HG03139 (cell line): Measurements from ENCODE around the gene ITGB3.
"Not testable (repeated sequence)": the region's sequence is repeated elsewhere in the genome, so short reads cannot be mapped to it uniquely, and the experiment has no call there.

Experiments
- ATAC-seq: cut with Tn5 transposase; IDR thresholded peaks from one replicate; pipeline ENCODE4 v1.9.1; 2021; ENCODE audit not compliant: unreplicated experiment

ITGB3 gene

DNA sequence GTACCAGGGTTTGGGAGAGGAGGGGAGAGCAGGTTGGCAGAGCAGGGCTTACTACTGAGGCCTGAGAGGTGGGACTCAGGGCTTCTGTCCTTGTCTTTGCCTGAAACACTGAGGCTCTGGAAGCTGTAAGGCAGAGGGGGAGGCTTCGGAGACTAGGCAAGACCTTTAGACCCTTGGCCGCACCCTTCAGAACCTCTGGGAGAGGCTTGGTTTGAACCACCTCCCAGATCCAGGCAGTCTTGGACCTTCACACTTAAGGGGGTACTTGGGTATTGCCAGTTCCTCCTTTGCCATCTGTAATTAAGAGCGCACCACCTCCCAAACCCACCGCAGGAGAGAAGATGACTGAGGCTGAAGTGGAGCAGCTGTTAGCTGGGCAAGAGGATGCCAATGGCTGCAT, 31.6 kb upstream of the ITGB3 start:
- ATAC-seq = no peak

DNA sequence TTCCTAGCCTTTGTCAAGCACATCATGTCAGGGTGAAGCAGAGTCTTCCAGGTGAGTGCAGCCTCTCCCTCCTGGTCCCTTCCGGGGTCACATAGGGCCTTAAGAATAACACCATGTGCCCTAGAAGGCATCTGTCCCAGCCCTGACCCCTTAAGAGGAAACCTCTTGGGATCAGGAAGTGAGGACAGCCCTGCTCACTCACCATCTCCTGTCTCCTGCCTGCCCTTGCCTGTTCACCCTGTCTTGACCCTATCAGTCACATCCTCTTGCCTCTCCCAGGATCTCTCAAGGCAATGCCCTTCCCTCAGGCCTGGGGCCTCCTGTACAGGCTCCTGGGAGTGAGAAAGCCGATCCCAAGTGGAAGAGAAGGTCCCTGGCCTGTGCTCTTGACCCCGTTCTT, 30.6 kb upstream of the ITGB3 start:
- ATAC-seq = no peak

DNA sequence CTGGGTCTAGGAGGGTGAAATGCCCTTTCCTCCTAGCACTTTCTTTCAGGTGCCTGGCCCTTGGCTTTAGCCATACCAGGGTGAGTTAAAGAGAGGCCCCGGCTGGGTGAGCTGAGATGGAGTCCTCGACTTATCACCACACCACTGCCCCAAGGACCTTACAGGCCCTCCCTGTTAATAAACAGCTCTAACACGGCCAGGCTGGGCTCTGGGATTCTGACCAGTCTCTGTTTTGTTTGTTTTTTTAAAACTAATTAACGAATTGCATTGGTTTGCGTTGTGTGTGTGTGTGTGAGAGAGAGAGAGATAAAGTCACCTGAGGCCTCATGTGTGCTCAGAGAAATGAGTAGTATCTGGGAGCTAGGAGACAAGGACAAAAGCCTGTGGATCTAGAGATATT, 30.2 kb upstream of the ITGB3 start:
- ATAC-seq = no peak

GRCh38 chr17:47224077-47224476, 29.6 kb upstream of the ITGB3 start:
- not testable (repeated sequence) for ATAC-seq

- ATAC-seq = no peak
Measured at GRCh38 chr17:47224966-47225365, 28.7 kb upstream of the ITGB3 start.

DNA sequence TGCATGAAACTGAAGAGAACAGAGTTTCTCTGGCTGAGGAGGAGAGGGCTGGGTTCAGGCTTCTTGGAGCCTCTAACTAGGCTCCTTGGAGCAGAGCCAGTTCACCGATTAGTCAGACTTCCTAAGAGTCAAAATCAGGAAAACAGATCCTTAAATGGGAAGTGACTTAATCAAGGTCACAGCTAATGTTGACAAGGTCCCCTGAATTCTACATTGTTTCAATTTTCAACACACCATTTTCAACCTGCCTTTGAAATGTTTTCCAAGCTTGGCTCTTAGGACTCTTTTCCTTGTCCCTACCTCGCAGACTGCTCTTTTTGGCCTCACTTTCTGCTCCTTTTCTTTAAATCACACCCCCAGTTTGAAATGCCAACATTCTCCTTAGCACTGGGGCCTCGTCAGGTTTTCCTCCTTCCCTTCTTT, 28.2 kb upstream of the ITGB3 start:
- ATAC-seq = no peak

- ATAC-seq = no peak
Measured at GRCh38 chr17:47225911-47226688, 27.5 kb upstream of the ITGB3 start.

DNA sequence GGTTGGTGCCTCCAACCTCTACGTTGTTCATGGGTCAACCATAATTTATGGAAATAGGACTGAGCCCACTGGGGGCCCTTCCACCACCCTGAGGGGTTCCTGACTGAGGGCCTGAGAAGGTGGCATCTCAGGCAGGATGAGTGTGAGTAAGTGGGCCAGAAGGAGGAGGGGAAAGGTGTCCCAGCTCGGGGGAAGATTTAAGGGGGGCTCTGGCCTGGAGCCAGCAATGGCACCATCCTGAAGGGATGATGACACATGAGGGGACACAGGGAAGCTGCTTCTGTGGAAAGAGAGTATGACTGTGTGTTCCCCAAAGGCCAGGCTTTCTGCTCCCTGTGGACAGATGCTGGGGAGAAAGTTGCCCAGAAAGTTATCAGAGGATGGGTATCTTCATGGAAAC, 25.8 kb upstream of the ITGB3 start:
- no peak for ATAC-seq

- ATAC-seq = peak; percentile 70
Measured at GRCh38 chr17:47229535-47230443, 23.8 kb upstream of the ITGB3 start.

DNA sequence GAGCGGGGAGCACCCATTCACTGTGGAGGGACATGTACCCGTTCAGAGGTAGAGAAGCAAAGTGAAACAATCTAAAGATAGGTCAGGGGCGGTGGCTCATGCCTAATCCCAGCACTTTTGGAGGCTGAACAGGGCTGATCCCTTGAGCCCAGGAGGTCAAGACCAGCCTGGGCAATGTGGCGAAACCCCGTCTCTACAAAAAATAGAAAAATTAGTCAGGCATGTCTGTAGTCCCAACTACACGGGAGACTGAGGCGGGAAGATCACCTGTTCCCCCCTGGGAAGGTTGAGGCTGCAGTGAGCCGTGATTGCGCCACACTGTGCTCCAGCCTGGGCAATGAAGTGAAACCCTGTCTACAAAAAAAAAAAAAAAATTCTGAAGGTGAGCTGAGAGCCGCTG, 22.8 kb upstream of the ITGB3 start:
- no peak for ATAC-seq

GRCh38 chr17:47231334-47231733, 22.3 kb upstream of the ITGB3 start:
- ATAC-seq = no peak

GRCh38 chr17:47231866-47232265, 21.8 kb upstream of the ITGB3 start:
- ATAC-seq = no peak

GRCh38 chr17:47232465-47232864, 21.2 kb upstream of the ITGB3 start:
- ATAC-seq = no peak

GRCh38 chr17:47235506-47235905, 18.1 kb upstream of the ITGB3 start:
- ATAC-seq = no peak

DNA sequence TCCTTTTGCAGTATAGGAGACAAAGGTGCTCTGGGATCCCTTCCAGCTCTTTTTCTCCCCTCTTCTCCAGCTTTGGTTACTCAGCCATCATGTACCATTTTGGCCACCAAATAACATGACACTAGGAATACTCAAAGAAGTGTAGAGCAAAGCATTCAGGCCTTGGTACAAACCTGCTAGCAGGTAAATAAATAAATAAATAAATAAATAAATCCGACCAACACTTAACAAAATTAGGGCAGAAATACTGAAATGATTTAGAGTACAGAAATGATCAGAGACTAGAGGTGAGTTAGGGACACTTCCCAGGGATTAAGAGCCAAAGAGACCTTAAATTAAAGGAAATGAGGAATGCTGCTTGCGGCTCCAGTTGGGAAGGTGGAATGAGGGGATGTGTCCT, 17.7 kb upstream of the ITGB3 start:
- ATAC-seq = no peak

- ATAC-seq = no peak
Measured at GRCh38 chr17:47237841-47238240, 15.8 kb upstream of the ITGB3 start.

GRCh38 chr17:47238321-47239010, 15.2 kb upstream of the ITGB3 start:
- ATAC-seq = no peak

DNA sequence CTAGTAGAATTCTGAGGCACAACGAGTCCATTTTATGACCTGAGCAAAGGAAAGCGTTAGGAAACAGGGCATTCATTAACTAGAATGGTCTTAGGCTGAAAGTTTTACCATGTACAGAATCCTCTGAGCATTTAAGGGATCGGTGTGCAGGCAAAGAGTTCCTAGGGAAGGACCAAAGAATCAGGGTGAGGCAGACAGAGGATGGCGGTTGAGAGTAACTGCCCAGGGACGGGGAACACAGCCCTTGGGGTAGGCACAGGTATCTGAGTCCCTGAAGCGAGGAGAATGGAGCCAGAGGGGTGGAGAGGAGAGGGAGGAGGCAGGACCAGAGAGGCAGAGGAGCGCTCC, 14.0 kb upstream of the ITGB3 start:
- ATAC-seq = no peak

DNA sequence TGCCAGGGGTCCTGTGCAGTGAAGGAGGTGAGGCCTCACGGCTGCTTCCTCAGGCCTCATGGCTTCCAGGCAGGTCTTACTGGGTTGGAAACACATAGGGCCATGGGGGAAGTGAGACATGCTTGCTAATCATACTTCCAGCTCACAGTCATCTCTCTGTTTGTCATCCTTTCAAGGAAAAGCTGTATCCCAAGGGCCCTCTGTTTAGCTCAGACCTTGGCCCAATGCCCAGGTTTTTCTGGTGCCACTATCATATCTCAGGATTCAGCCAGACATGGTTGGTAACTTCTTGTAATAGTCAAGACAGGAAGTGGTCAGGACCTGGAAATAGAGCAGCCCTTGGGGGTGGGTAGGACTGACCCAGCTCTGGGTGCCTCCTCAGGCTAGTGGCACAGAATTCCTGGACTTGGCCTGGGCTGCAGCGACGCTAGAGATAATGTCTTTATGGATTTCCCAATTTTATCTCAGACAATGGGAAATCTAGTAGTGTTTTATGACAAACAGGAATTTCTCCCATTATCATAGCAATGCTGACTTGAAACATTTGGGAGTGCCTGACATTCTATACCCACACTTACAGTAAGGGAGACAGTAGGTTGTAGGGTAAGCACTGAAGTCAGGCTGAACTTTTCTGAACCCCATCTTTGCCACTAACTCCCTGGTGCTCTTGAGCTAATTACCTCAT, 13.5 kb upstream of the ITGB3 start:
- ATAC-seq = no peak

DNA sequence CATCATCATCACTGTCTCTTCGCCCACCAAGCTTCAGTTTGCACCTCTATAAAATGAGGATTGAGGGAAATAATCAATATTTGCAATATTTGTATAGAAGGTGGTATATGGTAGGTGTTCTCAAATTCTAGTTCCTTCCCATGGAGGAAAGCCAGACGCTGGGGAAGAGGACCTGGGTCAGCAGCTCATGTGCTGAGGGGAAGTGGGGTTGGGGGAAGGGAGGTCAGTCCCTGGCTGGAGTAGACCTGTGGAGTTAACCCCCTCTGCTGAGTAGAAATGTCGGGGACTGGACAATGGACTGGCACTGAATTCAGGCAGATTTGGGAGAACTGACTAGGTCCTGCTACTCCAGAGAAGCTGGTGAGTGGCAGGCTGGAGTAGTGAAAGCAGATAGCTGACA, 12.8 kb upstream of the ITGB3 start:
- ATAC-seq = no peak

- ATAC-seq = no peak
Measured at GRCh38 chr17:47242648-47243047, 11.0 kb upstream of the ITGB3 start.
